Measurements from ENCODE around the gene ARIH2.

DNA sequence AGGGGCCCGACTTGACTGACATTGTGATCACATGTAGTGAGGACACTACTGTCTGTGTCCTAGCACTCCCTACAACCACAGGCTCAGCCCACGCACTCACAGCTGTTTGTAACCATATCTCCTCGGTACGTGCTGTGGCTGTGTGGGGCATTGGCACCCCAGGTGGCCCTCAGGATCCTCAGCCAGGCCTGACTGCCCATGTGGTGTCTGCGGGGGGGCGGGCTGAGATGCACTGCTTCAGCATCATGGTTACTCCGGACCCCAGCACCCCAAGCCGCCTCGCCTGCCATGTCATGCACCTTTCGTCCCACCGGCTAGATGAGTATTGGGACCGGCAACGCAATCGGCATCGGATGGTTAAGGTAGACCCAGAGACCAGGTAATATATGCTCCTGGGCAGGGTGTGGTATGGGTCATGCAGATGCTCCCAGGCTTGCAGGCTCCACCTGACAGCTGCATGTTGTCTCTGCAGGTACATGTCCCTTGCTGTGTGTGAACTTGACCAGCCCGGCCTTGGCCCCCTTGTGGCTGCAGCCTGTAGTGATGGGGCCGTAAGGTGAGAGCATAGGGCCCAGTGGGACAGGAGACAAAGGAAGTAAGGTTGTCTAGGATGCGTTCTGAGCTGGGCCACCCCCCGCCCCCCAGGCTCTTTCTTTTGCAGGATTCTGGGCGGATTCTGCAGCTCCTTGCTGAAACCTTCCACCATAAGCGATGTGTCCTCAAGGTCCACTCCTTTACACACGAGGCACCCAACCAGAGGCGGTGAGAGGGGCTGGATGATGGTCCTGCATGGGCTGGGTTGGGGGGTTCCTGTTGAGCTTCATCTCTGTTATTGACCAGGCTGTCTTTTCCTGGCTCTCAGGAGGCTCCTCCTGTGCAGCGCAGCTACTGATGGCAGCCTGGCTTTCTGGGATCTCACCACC is 95.4 kb downstream of the ARIH2 start:
- TF ChIP-seq, protein P1, sequence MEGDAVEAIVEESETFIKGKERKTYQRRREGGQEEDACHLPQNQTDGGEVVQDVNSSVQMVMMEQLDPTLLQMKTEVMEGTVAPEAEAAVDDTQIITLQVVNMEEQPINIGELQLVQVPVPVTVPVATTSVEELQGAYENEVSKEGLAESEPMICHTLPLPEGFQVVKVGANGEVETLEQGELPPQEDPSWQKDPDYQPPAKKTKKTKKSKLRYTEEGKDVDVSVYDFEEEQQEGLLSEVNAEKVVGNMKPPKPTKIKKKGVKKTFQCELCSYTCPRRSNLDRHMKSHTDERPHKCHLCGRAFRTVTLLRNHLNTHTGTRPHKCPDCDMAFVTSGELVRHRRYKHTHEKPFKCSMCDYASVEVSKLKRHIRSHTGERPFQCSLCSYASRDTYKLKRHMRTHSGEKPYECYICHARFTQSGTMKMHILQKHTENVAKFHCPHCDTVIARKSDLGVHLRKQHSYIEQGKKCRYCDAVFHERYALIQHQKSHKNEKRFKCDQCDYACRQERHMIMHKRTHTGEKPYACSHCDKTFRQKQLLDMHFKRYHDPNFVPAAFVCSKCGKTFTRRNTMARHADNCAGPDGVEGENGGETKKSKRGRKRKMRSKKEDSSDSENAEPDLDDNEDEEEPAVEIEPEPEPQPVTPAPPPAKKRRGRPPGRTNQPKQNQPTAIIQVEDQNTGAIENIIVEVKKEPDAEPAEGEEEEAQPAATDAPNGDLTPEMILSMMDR (conservative IDR thresholded peaks at IDR 0.05; ENCODE audit: low read depth, low read length) = peak; percentile 40
- TF ChIP-seq EZH2 (IDR thresholded peaks at IDR 0.05; ENCODE audit: borderline replicate concordance, low read depth, low read length, poor library complexity, severe bottlenecking) = no peak
